HL-60/S4 (cell line): Measurements from ENCODE around the gene SDK2.

Experiments used
- in situ Hi-C: fragments of 300-500 bp; cut with MboI; formaldehyde crosslinking; loops from 2 replicates; pipeline ENCODE4 v1.14.3; 2022; ENCODE audit warnings: low sequenced_read_pairs

The SDK2 gene

GRCh38 chr17:73637866-73638265 is 6.4 kb downstream of the SDK2 start:
- in situ Hi-C loops, result no loop called here

- in situ Hi-C loops, result no loop called here
These were observed 9.0 kb downstream of the SDK2 start for GRCh38 chr17:73635101-73635817.

GRCh38 chr17:73634629-73635028 is 9.6 kb downstream of the SDK2 start:
- in situ Hi-C loops, result no loop called here

GRCh38 chr17:73633736-73634135 is 10.5 kb downstream of the SDK2 start:
- in situ Hi-C loops, result no loop called here

- in situ Hi-C loops, result no loop called here
These were observed 11.7 kb downstream of the SDK2 start for GRCh38 chr17:73632513-73632912.

- in situ Hi-C loops, result no loop called here
These were observed 13.2 kb downstream of the SDK2 start for GRCh38 chr17:73630965-73631595.

- in situ Hi-C loops, result no loop called here
These were observed 13.7 kb downstream of the SDK2 start for GRCh38 chr17:73630531-73630930.

- in situ Hi-C loops, result no loop called here
These were observed 15.3 kb downstream of the SDK2 start for GRCh38 chr17:73628642-73629552.

- in situ Hi-C loops, result no loop called here
These were observed 18.1 kb downstream of the SDK2 start for GRCh38 chr17:73625991-73626673.

GRCh38 chr17:73625006-73625405 is 19.2 kb downstream of the SDK2 start:
- in situ Hi-C loops, result no loop called here

- in situ Hi-C loops, result no loop called here
These were observed 19.7 kb downstream of the SDK2 start for GRCh38 chr17:73624496-73624988.

GRCh38 chr17:73623818-73624217 is 20.4 kb downstream of the SDK2 start:
- in situ Hi-C loops, result no loop called here

- in situ Hi-C loops, result no loop called here
These were observed 21.0 kb downstream of the SDK2 start for GRCh38 chr17:73623247-73623646.

- in situ Hi-C loops, result no loop called here
These were observed 21.9 kb downstream of the SDK2 start for GRCh38 chr17:73622381-73622780.

GRCh38 chr17:73621685-73622084 is 22.6 kb downstream of the SDK2 start:
- in situ Hi-C loops, result no loop called here

GRCh38 chr17:73620414-73620813 is 23.8 kb downstream of the SDK2 start:
- in situ Hi-C loops, result no loop called here

- in situ Hi-C loops, result no loop called here
These were observed 26.7 kb downstream of the SDK2 start for GRCh38 chr17:73617501-73617900.

GRCh38 chr17:73616873-73617404 is 27.3 kb downstream of the SDK2 start:
- in situ Hi-C loops, result no loop called here

GRCh38 chr17:73616120-73616872 is 27.9 kb downstream of the SDK2 start:
- in situ Hi-C loops, result no loop called here

GRCh38 chr17:73614256-73614655 is 30.0 kb downstream of the SDK2 start:
- in situ Hi-C loops, result no loop called here
